HCT116 (cell line): ENCODE data around the gene B3GNT5. TPM values are rescaled to one million over a fixed set of nuclear protein-coding genes. Genes with fewer than 3 reads are reported as not detected.

ENCODE experiments used
- ATAC-seq: fragments of 200-7000 bp; cut with Tn5 transposase; 2 replicates; pipeline ENCODE4 v1.9.1; 2020; ENCODE audit warnings: mild to moderate bottlenecking, moderate library complexity
- BruUV-seq: library from RNA; stranded (reverse); fragments of 400-500 nt; replicated peaks from 2 replicates; lab custom pipeline; 2021; lab: Mats Ljungman, UMichigan
- CTCF ChIA-PET: fragments of 300-600 bp; sonication (Branson Sonifier 250); formaldehyde crosslinking; loops from one replicate; lab custom pipeline; 2021; ENCODE audit warnings: antibody characterized with exemption; lab: Charles Lee
- POLR2A ChIA-PET: fragments of 300-600, 350-600 bp; sonication (Branson Sonifier 250); formaldehyde crosslinking; loops from one replicate; lab custom pipeline; 2021; ENCODE audit warnings: antibody characterized with exemption; lab: Charles Lee
- RAD21 ChIA-PET, 2 experiments: fragments of 300-600 bp; sonication (Branson Sonifier 250); formaldehyde crosslinking; loops; one replicate each; lab custom pipeline; 2023; ENCODE audit warnings: low total read pairs in 2 of 2; ENCODE audit not compliant: uncharacterized antibody in 2 of 2, unreplicated experiment in 2 of 2, low non-redundant PET in 1 of 2; lab: Charles Lee
- DNase-seq: peaks from one replicate; pipeline ENCODE4 v3.0.0-alpha.2; 2010; ENCODE audit warnings: low read depth, low spot score
- H2AFZ ChIP-seq: fragments of 200-600 bp; shearing (Covaris generic), sonication (generic); 2 replicates; pipeline ENCODE4 v1.6.1; 2017; ENCODE audit warnings: low read depth, mixed run types, mixed read lengths, antibody characterized with exemption, low read length; ENCODE audit not compliant: poor library complexity, severe bottlenecking
- H3K27ac ChIP-seq: 2 replicates; pipeline ENCODE4 v1.5.1; 2012; ENCODE audit warnings: low read depth, low read length
- H3K27me3 ChIP-seq: fragments of 200-600 bp; sonication (generic); 2 replicates; pipeline ENCODE4 v1.6.1; 2016; ENCODE audit warnings: mixed run types, low read length, mixed read lengths; ENCODE audit not compliant: insufficient read depth
- H3K36me3 ChIP-seq, 2 experiments: fragments of 200-500 bp in 1 of 2; fragments of 200-600 bp in 1 of 2; sonication (Bioruptor generic) in 1 of 2; sonication (generic) in 1 of 2; 2 replicates each; pipeline versions ENCODE4 v1.5.1 to v1.6.1; 2014 to 2016; ENCODE audit warnings: low read length in 2 of 2, inconsistent platforms in 1 of 2, mixed read lengths in 1 of 2, mixed run types in 1 of 2; ENCODE audit not compliant: insufficient read depth in 2 of 2, control insufficient read depth in 1 of 2
- H3K4me1 ChIP-seq, 2 experiments: fragments of 200-600 bp in 1 of 2; sonication (generic) in 1 of 2; 2 replicates each; pipeline versions ENCODE4 v1.5.1 to v1.6.1; 2012 to 2017; ENCODE audit warnings: low read length in 2 of 2, inconsistent platforms in 1 of 2, mild to moderate bottlenecking in 1 of 2, mixed read lengths in 1 of 2, mixed run types in 1 of 2, moderate library complexity in 1 of 2; ENCODE audit not compliant: insufficient read depth in 2 of 2, control insufficient read depth in 1 of 2
- H3K4me2 ChIP-seq: fragments of 200-600 bp; sonication (generic); 2 replicates; pipeline ENCODE4 v1.6.1; 2017; ENCODE audit warnings: mixed run types, low read length, mixed read lengths
- H3K4me3 ChIP-seq, 2 experiments: fragments of 200-600 bp in 1 of 2; sonication (generic) in 1 of 2; replicated peaks in 1 of 2; 2 replicates each; pipeline ENCODE4 v1.5.1; 2011 to 2016; ENCODE audit warnings: low read length in 2 of 2, control low read depth in 1 of 2, low read depth in 1 of 2, mild to moderate bottlenecking in 1 of 2, mixed read lengths in 1 of 2, mixed run types in 1 of 2
- H3K79me2 ChIP-seq: fragments of 200-600 bp; sonication (generic); 2 replicates; pipeline ENCODE4 v1.6.1; 2017; ENCODE audit warnings: mild to moderate bottlenecking, mixed run types, low read length, moderate library complexity, mixed read lengths; ENCODE audit not compliant: insufficient read depth
- H3K9ac ChIP-seq: fragments of 200-600 bp; sonication (generic); 2 replicates; pipeline ENCODE4 v1.6.1; 2016; ENCODE audit warnings: low read length, mixed read lengths
- H3K9me2 ChIP-seq: fragments of 200-600 bp; sonication (generic), shearing (Covaris generic); 2 replicates; pipeline ENCODE4 v1.6.1; 2017; ENCODE audit warnings: mixed run types, mild to moderate bottlenecking, moderate library complexity; ENCODE audit not compliant: insufficient read depth
- H3K9me3 ChIP-seq, 2 experiments: fragments of 200-500 bp in 1 of 2; fragments of 200-600 bp in 1 of 2; sonication (Bioruptor generic) in 1 of 2; sonication (generic) in 1 of 2; 2 replicates each; pipeline ENCODE4 v1.6.1; 2014 to 2017; ENCODE audit warnings: low read length in 2 of 2, mixed read lengths in 2 of 2, inconsistent platforms in 1 of 2, low read depth in 1 of 2, mild to moderate bottlenecking in 1 of 2, mixed run types in 1 of 2, moderate library complexity in 1 of 2; ENCODE audit not compliant: control insufficient read depth in 1 of 2, insufficient read depth in 1 of 2
- H4K20me1 ChIP-seq: fragments of 200-600 bp; sonication (generic), shearing (Covaris generic); 2 replicates; pipeline ENCODE4 v1.6.1; 2017; ENCODE audit warnings: mixed run types, mild to moderate bottlenecking, moderate library complexity; ENCODE audit not compliant: insufficient read depth
- CBX3 ChIP-seq: IDR thresholded peaks from 2 replicates; pipeline ENCODE4 v1.6.1; 2012; ENCODE audit warnings: low read depth
- CEBPB ChIP-seq: IDR thresholded peaks from 2 replicates; pipeline ENCODE4 v1.6.1; 2012; ENCODE audit warnings: low read depth
- ELF1 ChIP-seq: IDR thresholded peaks from 2 replicates; pipeline ENCODE4 v1.6.1; 2012; ENCODE audit warnings: low read depth, borderline replicate concordance
- EZH2phosphoT487 ChIP-seq: fragments of 200-600 bp; IDR thresholded peaks from 2 replicates; pipeline ENCODE4 v1.6.1; 2018; ENCODE audit warnings: antibody characterized with exemption, borderline replicate concordance
- FOSL1 ChIP-seq: IDR thresholded peaks from 2 replicates; pipeline ENCODE4 v1.6.1; 2012; ENCODE audit warnings: low read depth
- JUND ChIP-seq: IDR thresholded peaks from 2 replicates; pipeline ENCODE4 v1.6.1; 2012
- SIN3A ChIP-seq: IDR thresholded peaks from 2 replicates; pipeline ENCODE4 v1.6.1; 2012; ENCODE audit warnings: low read depth
- SP1 ChIP-seq: IDR thresholded peaks from 2 replicates; pipeline ENCODE4 v1.6.1; 2012; ENCODE audit warnings: low read depth
- SRF ChIP-seq: IDR thresholded peaks from 2 replicates; pipeline ENCODE4 v1.6.1; 2012; ENCODE audit warnings: low read depth
- TCF7L2 ChIP-seq: IDR thresholded peaks from 2 replicates; pipeline ENCODE4 v1.7.0; 2011; ENCODE audit warnings: borderline replicate concordance, inconsistent platforms; ENCODE audit not compliant: insufficient read depth, insufficient read length; ENCODE audit errors: extremely low read depth
- YY1 ChIP-seq: IDR thresholded peaks from 2 replicates; pipeline ENCODE4 v1.6.1; 2011; ENCODE audit warnings: low read length, low read depth, moderate library complexity, mild to moderate bottlenecking; ENCODE audit not compliant: insufficient replicate concordance; ENCODE audit errors: extremely low read depth
- intact Hi-C: fragments of 100-400 bp; cut with micrococcal nuclease; formaldehyde crosslinking; loops from 2 replicates; pipeline ENCODE4 v1.10.0; 2022
- total RNA-seq: library from RNA; stranded (reverse); gene quantifications from one replicate; pipeline ENCODE4 v1.2.1, GENCODE V29; 2021; ENCODE audit not compliant: unreplicated experiment
- TF ChIP-seq, protein P1 (sequence below): IDR thresholded peaks from 2 replicates; pipeline ENCODE4 v1.6.1; 2012; ENCODE audit warnings: low read depth

Gene B3GNT5
- total RNA-seq, 1 experiment from 2014 or later: 25.3 TPM

DNA sequence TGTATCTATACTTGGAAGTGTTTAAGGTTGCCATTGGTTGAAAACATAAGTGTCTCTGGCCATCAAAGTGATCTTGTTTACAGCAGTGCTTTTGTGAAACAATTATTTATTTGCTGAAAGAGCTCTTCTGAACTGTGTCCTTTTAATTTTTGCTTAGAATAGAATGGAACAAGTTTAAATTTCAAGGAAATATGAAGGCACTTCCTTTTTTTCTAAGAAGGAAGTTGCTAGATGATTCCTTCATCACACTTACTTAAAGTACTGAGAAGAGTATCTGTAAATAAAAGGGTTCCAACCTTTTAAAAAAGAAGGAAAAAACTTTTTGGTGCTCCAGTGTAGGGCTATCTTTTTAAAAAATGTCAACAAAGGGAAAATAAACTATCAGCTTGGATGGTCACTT lies 19.7 kb downstream of the B3GNT5 start:
- peaks cover 38% of the 10 kb centered on the region for H3K79me2 ChIP-seq
- H3K4me2 ChIP-seq: no peak overlapping the region
- H3K4me3 ChIP-seq: no peak overlapping the region
- H3K9ac ChIP-seq: no peak overlapping the region
- no peaks in the 10 kb centered on the region for H3K9me3 ChIP-seq
- ChIA-PET POLR2A (interaction anchor here (1.0 kb wide), 1 partner anchor 13 kb away, joined by 3 read pairs; no protein-coding TSS in a partner anchor), CTCF (no interaction called here), RAD21 (no interaction called here)
- ATAC-seq (no peak), DNase-seq (no peak)
- no peak overlapping the region for H2AFZ ChIP-seq
- BruUV-seq: no TSS peak
- TF ChIP-seq, protein P1, sequence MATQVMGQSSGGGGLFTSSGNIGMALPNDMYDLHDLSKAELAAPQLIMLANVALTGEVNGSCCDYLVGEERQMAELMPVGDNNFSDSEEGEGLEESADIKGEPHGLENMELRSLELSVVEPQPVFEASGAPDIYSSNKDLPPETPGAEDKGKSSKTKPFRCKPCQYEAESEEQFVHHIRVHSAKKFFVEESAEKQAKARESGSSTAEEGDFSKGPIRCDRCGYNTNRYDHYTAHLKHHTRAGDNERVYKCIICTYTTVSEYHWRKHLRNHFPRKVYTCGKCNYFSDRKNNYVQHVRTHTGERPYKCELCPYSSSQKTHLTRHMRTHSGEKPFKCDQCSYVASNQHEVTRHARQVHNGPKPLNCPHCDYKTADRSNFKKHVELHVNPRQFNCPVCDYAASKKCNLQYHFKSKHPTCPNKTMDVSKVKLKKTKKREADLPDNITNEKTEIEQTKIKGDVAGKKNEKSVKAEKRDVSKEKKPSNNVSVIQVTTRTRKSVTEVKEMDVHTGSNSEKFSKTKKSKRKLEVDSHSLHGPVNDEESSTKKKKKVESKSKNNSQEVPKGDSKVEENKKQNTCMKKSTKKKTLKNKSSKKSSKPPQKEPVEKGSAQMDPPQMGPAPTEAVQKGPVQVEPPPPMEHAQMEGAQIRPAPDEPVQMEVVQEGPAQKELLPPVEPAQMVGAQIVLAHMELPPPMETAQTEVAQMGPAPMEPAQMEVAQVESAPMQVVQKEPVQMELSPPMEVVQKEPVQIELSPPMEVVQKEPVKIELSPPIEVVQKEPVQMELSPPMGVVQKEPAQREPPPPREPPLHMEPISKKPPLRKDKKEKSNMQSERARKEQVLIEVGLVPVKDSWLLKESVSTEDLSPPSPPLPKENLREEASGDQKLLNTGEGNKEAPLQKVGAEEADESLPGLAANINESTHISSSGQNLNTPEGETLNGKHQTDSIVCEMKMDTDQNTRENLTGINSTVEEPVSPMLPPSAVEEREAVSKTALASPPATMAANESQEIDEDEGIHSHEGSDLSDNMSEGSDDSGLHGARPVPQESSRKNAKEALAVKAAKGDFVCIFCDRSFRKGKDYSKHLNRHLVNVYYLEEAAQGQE: no peak
- TF ChIP-seq SIN3A: no peak
- no peak for TF ChIP-seq EZH2phosphoT487
- no peak for TF ChIP-seq CEBPB
- no peak for TF ChIP-seq SRF
- no peak overlapping the region for H3K27ac ChIP-seq
- no peaks in the 10 kb centered on the region for H3K27me3 ChIP-seq
- peaks cover 2 to 12% of the 10 kb centered on the region in 2 experiments; a peak in 2 of 4 replicates for H3K36me3 ChIP-seq
- H3K9me2 ChIP-seq: no peaks in the 10 kb centered on the region
- no peaks in the 10 kb centered on the region for H4K20me1 ChIP-seq
- intact Hi-C loops: no loop called here
- peaks cover 5 to 35% of the 10 kb centered on the region in 2 experiments for H3K4me1 ChIP-seq

DNA sequence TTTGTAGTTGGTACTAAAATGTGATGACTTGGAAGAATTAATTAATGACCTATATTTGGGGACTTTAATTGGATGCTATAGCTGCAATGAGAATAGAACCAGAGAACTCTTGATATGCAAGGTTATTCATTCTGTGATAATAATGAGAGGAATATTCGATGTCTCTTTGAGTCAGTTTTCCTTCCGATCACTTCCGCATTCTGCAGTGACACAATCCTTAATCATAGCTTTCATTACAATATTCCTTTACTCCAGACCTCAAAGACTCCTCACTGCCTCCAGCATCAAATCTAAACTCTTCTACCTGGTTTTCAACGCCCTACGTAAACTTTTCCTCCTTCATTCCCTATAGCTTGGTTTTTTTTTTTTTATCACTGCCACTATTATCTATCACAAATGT lies 21.6 kb downstream of the B3GNT5 start:
- H3K4me2 ChIP-seq: peak overlapping the region; percentile 67
- DNase-seq: no peak
- peak overlapping the region; percentile 14; the same call in 1 of the 2 replicates for H3K27ac ChIP-seq
- ChIA-PET RAD21 (no interaction called here), CTCF (no interaction called here), POLR2A (interaction anchor here (1.2 kb wide), 1 partner anchor 11 kb away, joined by 8 read pairs; no protein-coding TSS in a partner anchor)
- peaks cover 5 to 37% of the 10 kb centered on the region in 2 experiments for H3K4me1 ChIP-seq
- no peaks in the 10 kb centered on the region for H3K9me3 ChIP-seq
- no peaks in the 10 kb centered on the region for H4K20me1 ChIP-seq
- no peak overlapping the region; the same call in 1 of the 2 replicates for H3K9ac ChIP-seq
- no peaks in the 10 kb centered on the region for H3K9me2 ChIP-seq
- no peak overlapping the region for H2AFZ ChIP-seq
- ATAC-seq: peak; percentile 67
- no peaks in the 10 kb centered on the region for H3K27me3 ChIP-seq
- H3K79me2 ChIP-seq: peaks cover 23% of the 10 kb centered on the region
- no TSS peak for BruUV-seq
- intact Hi-C loops: no loop called here
- H3K4me3 ChIP-seq: peak overlapping the region in 1 of 2 experiments; percentile 28; a peak in 2 of 4 replicates
- peaks cover 2 to 12% of the 10 kb centered on the region in 2 experiments; a peak in 2 of 4 replicates for H3K36me3 ChIP-seq
- TF ChIP-seq FOSL1 (peak; percentile 85), ELF1 (peak; percentile 80), YY1 (no peak), SRF (no peak), JUND (peak; percentile 61), TCF7L2 (no peak), SP1 (peak; percentile 62), CBX3 (peak; percentile 49; the same call in 1 of the 2 replicates)
- TF ChIP-seq, protein P1: no peak
